Heart left ventricle (tissue), 13 donors: ENCODE results near the gene EEF1A2.

ENCODE experiments used
- POLR2A ChIP-seq, 2 donors: fragments of 450-650 bp; IDR thresholded peaks; one replicate each; pipeline ENCODE4 v1.6.1; 2017; ENCODE audit warnings: antibody characterized with exemption in 2 of 2, mild to moderate bottlenecking in 2 of 2, moderate library complexity in 2 of 2
- TF ChIP-seq, protein P1 (sequence below), 12 donors: fragments of 200-600 bp; sonication (generic) in 4 of 12; IDR thresholded peaks; one replicate each; pipeline versions ENCODE4 v1.5.0 to v1.8.0; 2018 to 2022; ENCODE audit warnings: antibody characterized with exemption in 12 of 12, mild to moderate bottlenecking in 5 of 12
- donor health status: ischemic (EF 13 %, LVEDD 7.1; RV severe dilation, severe dysfunction).
- donor health status: DM: no; HTN: yes; CAD: no.
- donor health status: DM: no; HTN: no; CAD: no.
- donor health status: ischemic (EF 25% LVEDD 6.9; RV normal size, moderate dysfunction).
- donor health status: ischemic (EF 25% LVEDD 5.7; RV mildly dilated, moderate dysfunction).
- donor health status: ischemic (EF 35%, LVEDD 5.7; RV mildly dilated, moderate dysfunction).
- donor health status: nonischemic (EF 11% LVEDD 7.7; RV severe dilation, severe dysfunction).
- donor health status: DM: yes; HTN: yes; CAD: no.
- donor health status: PGD.
- donor health status: ischemic (EF 29% LVEDD 5.4; RV normal size, mild dysfunction).
- donor health status: nonischemic (EF 23%, LVEDD 6.1; RV moderate dilation, normal function).

DNA sequence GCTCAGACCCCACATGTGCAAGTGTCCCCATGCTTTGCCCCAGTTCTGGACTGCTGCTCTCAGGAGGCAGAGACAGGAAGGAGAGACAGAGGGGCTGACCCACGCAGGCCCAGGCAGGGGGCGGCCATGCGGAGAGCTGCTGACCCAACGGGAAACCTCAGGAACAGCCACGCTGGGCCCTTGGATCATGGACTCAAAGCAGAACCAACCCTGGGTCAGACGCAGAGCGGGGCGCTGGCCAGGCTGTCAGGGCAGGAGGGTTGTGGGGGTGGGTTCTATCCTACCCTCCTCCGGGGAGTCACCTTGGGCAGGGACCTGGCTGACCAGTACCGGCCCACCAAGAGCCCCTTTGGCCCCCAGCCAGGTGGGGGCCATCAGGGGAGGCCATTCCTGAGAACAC, 28.5 kb downstream of the EEF1A2 start:
- TF ChIP-seq, protein P1, sequence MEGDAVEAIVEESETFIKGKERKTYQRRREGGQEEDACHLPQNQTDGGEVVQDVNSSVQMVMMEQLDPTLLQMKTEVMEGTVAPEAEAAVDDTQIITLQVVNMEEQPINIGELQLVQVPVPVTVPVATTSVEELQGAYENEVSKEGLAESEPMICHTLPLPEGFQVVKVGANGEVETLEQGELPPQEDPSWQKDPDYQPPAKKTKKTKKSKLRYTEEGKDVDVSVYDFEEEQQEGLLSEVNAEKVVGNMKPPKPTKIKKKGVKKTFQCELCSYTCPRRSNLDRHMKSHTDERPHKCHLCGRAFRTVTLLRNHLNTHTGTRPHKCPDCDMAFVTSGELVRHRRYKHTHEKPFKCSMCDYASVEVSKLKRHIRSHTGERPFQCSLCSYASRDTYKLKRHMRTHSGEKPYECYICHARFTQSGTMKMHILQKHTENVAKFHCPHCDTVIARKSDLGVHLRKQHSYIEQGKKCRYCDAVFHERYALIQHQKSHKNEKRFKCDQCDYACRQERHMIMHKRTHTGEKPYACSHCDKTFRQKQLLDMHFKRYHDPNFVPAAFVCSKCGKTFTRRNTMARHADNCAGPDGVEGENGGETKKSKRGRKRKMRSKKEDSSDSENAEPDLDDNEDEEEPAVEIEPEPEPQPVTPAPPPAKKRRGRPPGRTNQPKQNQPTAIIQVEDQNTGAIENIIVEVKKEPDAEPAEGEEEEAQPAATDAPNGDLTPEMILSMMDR (IDR thresholded peaks at IDR 0.05), result no peak
- no peak for TF ChIP-seq POLR2A (IDR thresholded peaks at IDR 0.05)
